ENCODE results near the gene SVOPL.

The SVOPL gene

DNA sequence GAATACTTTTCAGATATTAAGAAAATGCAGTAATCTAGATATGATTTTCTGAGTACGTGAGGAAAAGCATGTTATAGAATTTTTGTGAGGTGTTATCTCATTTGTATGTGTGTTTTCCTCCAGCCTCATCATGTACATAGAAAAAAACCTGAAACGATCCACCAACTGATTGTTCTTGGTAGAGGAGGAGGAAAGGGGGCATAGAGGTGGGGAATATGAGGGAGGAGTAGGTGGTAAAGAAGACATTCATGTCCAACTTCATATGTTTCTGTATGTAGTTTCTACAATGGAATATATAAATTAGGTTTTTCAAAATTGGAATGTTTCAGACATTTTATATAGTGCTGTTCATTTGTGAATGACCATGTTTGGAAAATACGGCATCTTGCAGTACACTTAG is 131.7 kb downstream of the SVOPL start:
- Histone ChIP-seq H3K4me3 (ENCODE audit: insufficient read depth, low read depth, low read length) (no peak overlapping the region), H3K4me1 (ENCODE audit: control insufficient read depth, insufficient read depth, low read length) (no peaks in the 10 kb centered on the region), H3K27me3 (ENCODE audit: control insufficient read depth, insufficient read depth, low read length, poor library complexity, severe bottlenecking) (no peaks in the 10 kb centered on the region), H3K9me3 (ENCODE audit: control insufficient read depth, low read length) (no peaks in the 10 kb centered on the region), H3K36me3 (ENCODE audit: control insufficient read depth, insufficient read depth, low read length) (peaks cover 56% of the 10 kb centered on the region), H3K27ac (ENCODE audit: insufficient read depth, low read depth, low read length, poor library complexity, severe bottlenecking) (no peak overlapping the region)
- WGBS, 2 experiments, result 93 to 100% methylated on average over 2 to 3 of the region's 3 CpGs

DNA sequence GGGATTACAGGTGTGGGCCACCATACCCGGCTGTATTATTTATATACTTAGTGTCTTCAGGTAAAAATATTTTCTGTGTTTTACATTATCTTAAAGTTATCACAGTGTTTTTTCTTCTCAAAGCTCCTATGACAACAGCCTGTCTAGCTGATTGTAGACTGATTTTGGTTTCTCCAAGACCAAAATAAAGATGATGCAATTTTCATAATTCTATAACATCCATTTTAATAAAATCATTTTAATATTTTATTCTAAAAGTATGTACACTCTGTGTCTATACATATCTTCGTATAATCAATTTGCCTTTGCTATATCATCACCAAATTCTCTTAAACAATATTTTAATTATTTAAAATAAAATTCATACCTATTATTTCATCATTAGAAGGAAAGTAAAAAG is 132.5 kb downstream of the SVOPL start:
- H3K4me1 ChIP-seq (ENCODE audit: control insufficient read depth, insufficient read depth, low read length), result no peaks in the 10 kb centered on the region
- H3K27me3 ChIP-seq (ENCODE audit: control insufficient read depth, insufficient read depth, low read length, poor library complexity, severe bottlenecking), result no peaks in the 10 kb centered on the region
- no peak overlapping the region for H3K4me3 ChIP-seq (ENCODE audit: insufficient read depth, low read depth, low read length)
- no CpG with 5 or more reads among the region's 2 CpGs for WGBS, 2 experiments
- H3K36me3 ChIP-seq (ENCODE audit: control insufficient read depth, insufficient read depth, low read length), result peaks cover 64% of the 10 kb centered on the region
- H3K9me3 ChIP-seq (ENCODE audit: control insufficient read depth, low read length), result peaks cover 2% of the 10 kb centered on the region
- H3K27ac ChIP-seq (ENCODE audit: insufficient read depth, low read depth, low read length, poor library complexity, severe bottlenecking), result no peak overlapping the region

DNA sequence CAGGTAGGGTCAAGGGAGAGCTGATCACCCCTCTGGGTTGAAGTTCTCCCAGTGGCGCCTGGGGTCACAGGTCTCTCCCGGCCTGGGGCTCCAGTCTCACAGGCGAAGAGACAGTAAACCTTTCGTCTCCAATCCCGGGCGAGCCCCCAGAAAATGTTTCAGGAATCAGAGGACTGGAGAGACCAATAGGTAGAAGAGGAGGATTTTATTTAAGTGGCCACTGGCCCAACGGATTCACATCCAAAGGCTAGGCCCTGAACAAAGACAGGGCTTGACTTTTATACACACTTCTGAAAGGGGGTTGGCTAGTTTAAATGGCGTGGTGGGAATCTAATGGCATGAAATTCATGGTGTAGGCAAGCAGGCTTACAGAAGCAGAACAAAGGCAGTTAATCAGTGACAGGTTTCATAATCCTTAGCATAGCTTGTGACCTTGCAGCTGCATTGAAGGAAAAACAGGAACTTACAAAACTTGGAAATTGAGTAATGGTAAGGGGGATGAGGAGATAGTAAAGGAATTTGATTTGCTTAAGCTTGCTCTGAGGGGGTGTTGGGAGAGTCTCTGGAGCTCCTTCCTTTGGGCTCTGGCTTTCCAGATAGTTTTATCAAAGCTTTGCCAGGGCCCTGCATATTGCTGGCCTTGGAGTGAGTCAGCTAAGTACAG is 135.6 kb downstream of the SVOPL start:
- no peak overlapping the region for H3K4me3 ChIP-seq (ENCODE audit: insufficient read depth, low read depth, low read length)
- peaks cover 76% of the 10 kb centered on the region for H3K36me3 ChIP-seq (ENCODE audit: control insufficient read depth, insufficient read depth, low read length)
- peaks cover 2% of the 10 kb centered on the region for H3K9me3 ChIP-seq (ENCODE audit: control insufficient read depth, low read length)
- no peaks in the 10 kb centered on the region for H3K4me1 ChIP-seq (ENCODE audit: control insufficient read depth, insufficient read depth, low read length)
- H3K27me3 ChIP-seq (ENCODE audit: control insufficient read depth, insufficient read depth, low read length, poor library complexity, severe bottlenecking), result no peaks in the 10 kb centered on the region
- 95 to 96% methylated on average over 8 of the region's 8 CpGs for WGBS, 2 experiments
- H3K27ac ChIP-seq (ENCODE audit: insufficient read depth, low read depth, low read length, poor library complexity, severe bottlenecking), result no peak overlapping the region

DNA sequence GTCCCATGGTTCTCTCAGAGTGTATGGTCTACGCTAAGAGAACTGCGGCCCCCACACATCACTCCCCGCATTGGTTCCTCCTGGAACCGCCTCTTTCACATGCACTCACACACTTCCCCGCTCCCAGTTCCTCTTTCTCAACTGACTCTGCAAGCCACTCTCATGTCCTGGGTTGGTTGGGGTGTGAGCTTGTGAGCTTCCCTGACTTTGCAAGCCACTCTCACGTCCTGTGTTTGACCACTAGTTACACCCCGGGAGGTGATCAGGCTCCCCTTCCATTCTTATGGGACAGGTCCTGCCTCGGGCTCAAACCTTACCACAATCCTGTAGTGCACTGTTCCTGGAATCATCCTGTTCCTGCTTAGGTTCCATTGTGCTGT is 136.1 kb downstream of the SVOPL start:
- Histone ChIP-seq H3K9me3 (ENCODE audit: control insufficient read depth, low read length) (peaks cover 2% of the 10 kb centered on the region), H3K27ac (ENCODE audit: insufficient read depth, low read depth, low read length, poor library complexity, severe bottlenecking) (no peak overlapping the region), H3K4me1 (ENCODE audit: control insufficient read depth, insufficient read depth, low read length) (no peaks in the 10 kb centered on the region), H3K4me3 (ENCODE audit: insufficient read depth, low read depth, low read length) (no peak overlapping the region), H3K27me3 (ENCODE audit: control insufficient read depth, insufficient read depth, low read length, poor library complexity, severe bottlenecking) (no peaks in the 10 kb centered on the region), H3K36me3 (ENCODE audit: control insufficient read depth, insufficient read depth, low read length) (peaks cover 81% of the 10 kb centered on the region)
- 94 to 95% methylated on average over 8 of the region's 8 CpGs for WGBS, 2 experiments

DNA sequence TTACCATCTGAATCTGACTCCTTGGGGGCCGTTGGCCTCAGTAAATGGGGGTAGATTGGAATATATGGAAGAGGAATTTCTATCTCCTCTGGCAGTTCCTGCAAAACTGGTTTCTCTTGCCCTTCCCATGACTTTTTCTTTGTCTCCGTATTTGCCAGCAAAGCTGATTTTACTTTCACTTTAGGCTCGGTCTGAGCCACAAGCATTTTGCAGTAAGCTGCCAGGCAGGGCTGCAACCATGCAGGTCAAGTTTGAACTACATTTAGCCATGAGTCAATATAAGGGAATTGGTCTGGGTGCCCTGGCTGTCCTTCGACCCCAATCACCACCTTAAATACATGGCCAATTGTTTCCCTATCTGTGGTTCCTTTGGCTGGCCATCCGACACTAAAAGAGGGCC is 136.8 kb downstream of the SVOPL start:
- Histone ChIP-seq H3K27ac (ENCODE audit: insufficient read depth, low read depth, low read length, poor library complexity, severe bottlenecking) (no peak overlapping the region), H3K36me3 (ENCODE audit: control insufficient read depth, insufficient read depth, low read length) (peaks cover 84% of the 10 kb centered on the region), H3K4me1 (ENCODE audit: control insufficient read depth, insufficient read depth, low read length) (no peaks in the 10 kb centered on the region), H3K4me3 (ENCODE audit: insufficient read depth, low read depth, low read length) (no peak overlapping the region), H3K27me3 (ENCODE audit: control insufficient read depth, insufficient read depth, low read length, poor library complexity, severe bottlenecking) (no peaks in the 10 kb centered on the region), H3K9me3 (ENCODE audit: control insufficient read depth, low read length) (peaks cover 2% of the 10 kb centered on the region)
- WGBS, 2 experiments, result 95 to 97% methylated on average over 5 of the region's 5 CpGs

DNA sequence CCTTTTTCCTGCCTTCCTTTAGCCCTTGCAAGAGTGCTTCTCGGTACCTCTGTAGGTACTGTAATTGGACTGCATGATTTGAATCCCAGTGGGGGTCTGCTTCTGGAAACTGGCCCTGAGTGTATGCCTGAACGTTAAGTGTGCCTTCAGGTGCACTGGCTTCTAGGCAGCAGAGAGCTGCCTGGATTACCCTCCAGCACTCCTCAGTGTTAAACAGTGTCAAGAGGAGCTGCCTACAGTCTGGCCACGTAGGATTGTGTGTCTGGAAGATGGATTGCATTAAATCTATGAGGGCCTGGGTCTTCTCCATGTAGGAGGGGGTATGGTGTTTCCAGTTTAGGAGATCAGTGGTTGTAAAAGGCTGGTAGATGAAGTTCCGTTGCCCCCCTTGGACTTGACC is 137.4 kb downstream of the SVOPL start:
- H3K27me3 ChIP-seq (ENCODE audit: control insufficient read depth, insufficient read depth, low read length, poor library complexity, severe bottlenecking), result no peaks in the 10 kb centered on the region
- no peaks in the 10 kb centered on the region for H3K4me1 ChIP-seq (ENCODE audit: control insufficient read depth, insufficient read depth, low read length)
- no peak overlapping the region for H3K27ac ChIP-seq (ENCODE audit: insufficient read depth, low read depth, low read length, poor library complexity, severe bottlenecking)
- peaks cover 2% of the 10 kb centered on the region for H3K9me3 ChIP-seq (ENCODE audit: control insufficient read depth, low read length)
- H3K36me3 ChIP-seq (ENCODE audit: control insufficient read depth, insufficient read depth, low read length), result peaks cover 85% of the 10 kb centered on the region
- no peak overlapping the region for H3K4me3 ChIP-seq (ENCODE audit: insufficient read depth, low read depth, low read length)
- WGBS, 2 experiments, result 94 to 96% methylated on average over 4 of the region's 4 CpGs

DNA sequence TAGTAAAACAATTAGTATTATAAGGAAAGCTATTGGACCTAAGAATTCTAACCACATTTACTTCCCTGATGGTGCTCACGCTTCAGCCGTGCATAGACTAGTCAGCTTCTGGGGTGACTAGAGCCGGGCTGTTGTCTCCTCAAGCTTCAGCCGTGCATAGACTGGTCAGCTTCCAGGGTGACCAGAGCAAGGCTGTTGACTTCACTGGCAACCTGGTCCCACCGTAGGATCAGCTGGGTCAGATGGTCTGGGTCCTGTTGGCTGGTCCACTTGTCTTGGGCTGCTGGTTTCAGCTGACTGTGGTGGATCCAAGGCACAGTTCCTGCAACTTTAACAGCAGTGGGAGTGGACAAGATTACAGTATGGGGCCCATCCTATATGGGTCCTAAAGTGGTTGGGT is 141.7 kb downstream of the SVOPL start:
- H3K27ac ChIP-seq (ENCODE audit: insufficient read depth, low read depth, low read length, poor library complexity, severe bottlenecking), result no peak overlapping the region
- H3K9me3 ChIP-seq (ENCODE audit: control insufficient read depth, low read length), result peaks cover 9% of the 10 kb centered on the region
- H3K27me3 ChIP-seq (ENCODE audit: control insufficient read depth, insufficient read depth, low read length, poor library complexity, severe bottlenecking), result no peaks in the 10 kb centered on the region
- WGBS, 2 experiments, result 97% methylated on average over 5 of the region's 5 CpGs
- H3K36me3 ChIP-seq (ENCODE audit: control insufficient read depth, insufficient read depth, low read length), result peaks cover 99% of the 10 kb centered on the region
- H3K4me3 ChIP-seq (ENCODE audit: insufficient read depth, low read depth, low read length), result no peak overlapping the region
- H3K4me1 ChIP-seq (ENCODE audit: control insufficient read depth, insufficient read depth, low read length), result no peaks in the 10 kb centered on the region

DNA sequence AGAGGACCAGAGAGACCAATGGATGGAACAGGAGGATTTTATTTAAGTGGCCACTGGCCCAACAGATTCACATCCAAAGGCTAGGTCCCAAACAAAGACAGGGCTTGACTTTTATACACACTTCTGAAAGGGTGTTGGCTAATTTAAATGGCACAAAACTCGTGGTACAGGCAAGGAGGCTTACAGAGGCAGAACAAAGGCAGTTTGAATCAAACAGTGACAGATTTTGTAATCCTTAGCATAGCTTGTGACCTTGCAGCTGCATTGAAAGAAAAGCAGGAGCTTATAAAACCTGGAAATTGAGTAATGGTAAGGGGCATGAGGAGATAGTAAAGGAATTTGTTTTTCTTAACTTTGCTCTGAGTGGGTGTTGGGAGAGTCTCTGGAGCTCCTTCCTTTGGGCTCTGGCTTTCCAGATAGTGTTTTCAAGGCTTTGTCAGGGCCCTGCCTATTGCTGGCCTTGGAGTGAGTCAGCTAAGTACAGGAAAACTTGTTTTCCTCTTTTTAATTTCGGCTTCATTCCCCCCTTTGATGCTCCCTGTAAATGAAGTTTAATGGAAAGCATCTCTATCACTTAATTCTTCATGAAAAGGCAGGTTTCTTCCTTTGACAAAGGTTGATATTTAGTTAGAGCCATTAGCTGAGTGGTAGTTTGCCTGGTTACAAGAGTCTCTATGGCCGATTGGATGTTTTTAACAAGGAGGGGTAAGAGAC is 144.2 kb downstream of the SVOPL start:
- Histone ChIP-seq H3K27me3 (ENCODE audit: control insufficient read depth, insufficient read depth, low read length, poor library complexity, severe bottlenecking) (no peaks in the 10 kb centered on the region), H3K27ac (ENCODE audit: insufficient read depth, low read depth, low read length, poor library complexity, severe bottlenecking) (no peak overlapping the region), H3K9me3 (ENCODE audit: control insufficient read depth, low read length) (peaks cover 7% of the 10 kb centered on the region), H3K36me3 (ENCODE audit: control insufficient read depth, insufficient read depth, low read length) (peaks cover 97% of the 10 kb centered on the region), H3K4me1 (ENCODE audit: control insufficient read depth, insufficient read depth, low read length) (no peaks in the 10 kb centered on the region), H3K4me3 (ENCODE audit: insufficient read depth, low read depth, low read length) (no peak overlapping the region)
- WGBS, 2 experiments, result 96 to 99% methylated on average over 3 of the region's 3 CpGs

DNA sequence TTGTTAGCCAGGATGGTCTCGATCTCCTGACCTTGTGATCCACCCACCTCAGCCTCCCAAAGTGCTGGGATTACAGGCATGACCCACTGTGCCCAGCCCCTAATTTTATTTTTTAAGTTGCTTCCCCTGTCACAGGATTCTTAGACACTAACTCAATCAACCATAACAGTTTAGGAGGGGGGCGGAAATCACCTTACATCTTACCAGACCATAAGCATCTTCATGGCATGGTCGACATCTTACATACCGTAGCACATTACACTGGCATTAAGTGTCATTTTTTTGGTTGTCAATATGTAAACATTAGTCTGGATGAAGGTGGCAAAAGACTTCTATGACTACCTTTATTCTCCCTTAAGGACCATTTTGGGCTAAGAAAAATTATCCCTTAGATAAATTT is 145.5 kb downstream of the SVOPL start:
- H3K27ac ChIP-seq (ENCODE audit: insufficient read depth, low read depth, low read length, poor library complexity, severe bottlenecking), result no peak overlapping the region
- H3K9me3 ChIP-seq (ENCODE audit: control insufficient read depth, low read length), result peaks cover 7% of the 10 kb centered on the region
- H3K4me1 ChIP-seq (ENCODE audit: control insufficient read depth, insufficient read depth, low read length), result no peaks in the 10 kb centered on the region
- H3K36me3 ChIP-seq (ENCODE audit: control insufficient read depth, insufficient read depth, low read length), result peaks cover 95% of the 10 kb centered on the region
- WGBS, 2 experiments, result 92 to 96% methylated on average over 2 to 4 of the region's 4 CpGs
- no peaks in the 10 kb centered on the region for H3K27me3 ChIP-seq (ENCODE audit: control insufficient read depth, insufficient read depth, low read length, poor library complexity, severe bottlenecking)
- no peak overlapping the region for H3K4me3 ChIP-seq (ENCODE audit: insufficient read depth, low read depth, low read length)

DNA sequence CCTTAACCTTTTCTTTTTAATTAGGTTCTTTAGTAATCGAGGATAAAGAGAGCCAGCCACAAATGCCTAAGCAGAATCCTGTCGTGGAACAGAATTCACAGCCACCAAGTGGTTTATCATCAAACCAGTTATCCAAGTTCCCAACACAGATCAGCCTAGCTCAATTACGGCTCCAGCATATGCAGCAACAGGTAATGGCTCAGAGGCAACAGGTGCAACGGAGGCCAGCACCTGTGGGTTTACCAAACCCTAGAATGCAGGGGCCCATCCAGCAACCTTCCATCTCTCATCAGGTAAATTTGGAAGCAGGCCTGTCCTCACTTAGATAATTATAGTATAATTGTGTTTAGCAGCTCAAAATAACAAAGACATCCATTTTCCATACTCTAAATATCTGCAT is 146.5 kb downstream of the SVOPL start:
- Histone ChIP-seq H3K27ac (ENCODE audit: insufficient read depth, low read depth, low read length, poor library complexity, severe bottlenecking) (no peak overlapping the region), H3K4me1 (ENCODE audit: control insufficient read depth, insufficient read depth, low read length) (no peaks in the 10 kb centered on the region), H3K27me3 (ENCODE audit: control insufficient read depth, insufficient read depth, low read length, poor library complexity, severe bottlenecking) (no peaks in the 10 kb centered on the region), H3K36me3 (ENCODE audit: control insufficient read depth, insufficient read depth, low read length) (peaks cover 86% of the 10 kb centered on the region), H3K4me3 (ENCODE audit: insufficient read depth, low read depth, low read length) (no peak overlapping the region), H3K9me3 (ENCODE audit: control insufficient read depth, low read length) (peaks cover 7% of the 10 kb centered on the region)
- WGBS, 2 experiments, result 96% methylated on average over 4 of the region's 4 CpGs

Measured in ectodermal cell (in vitro differentiated cells).